MM.1S (cell line): ENCODE data around the gene FAM162A.

Experiments
- EZH2phosphoT487 ChIP-seq: fragments of 300-600 bp; sonication (generic); IDR thresholded peaks from 2 replicates; pipeline ENCODE4 v1.6.1; 2018; ENCODE audit warnings: antibody characterized with exemption, low read length
- TF ChIP-seq, protein P1 (sequence below): fragments of 300-600 bp; sonication (generic); IDR thresholded peaks from 2 replicates; pipeline ENCODE4 v1.5.1; 2016; ENCODE audit warnings: antibody characterized with exemption, low read length, mixed read lengths

DNA sequence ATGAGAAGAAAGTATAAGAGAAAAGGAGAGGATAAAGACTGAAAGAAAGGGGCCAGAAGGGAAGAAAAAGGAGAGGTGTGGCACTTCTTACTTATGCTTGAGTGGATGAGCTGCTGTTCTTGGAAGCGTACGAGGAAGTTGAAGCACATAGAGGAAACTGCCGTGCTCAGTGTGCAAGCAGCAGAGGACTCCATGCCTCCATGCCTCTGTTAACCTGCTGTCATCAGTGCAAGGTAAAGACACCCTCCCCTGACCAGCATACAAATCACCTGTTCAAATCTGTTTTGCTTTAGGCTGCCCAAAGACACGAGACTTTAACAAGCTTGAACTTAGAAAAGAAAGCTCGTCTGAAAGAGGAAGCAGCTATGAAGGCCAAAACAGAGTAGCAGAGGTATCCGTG, 25.5 kb downstream of the FAM162A start:
- TF ChIP-seq, protein P1, sequence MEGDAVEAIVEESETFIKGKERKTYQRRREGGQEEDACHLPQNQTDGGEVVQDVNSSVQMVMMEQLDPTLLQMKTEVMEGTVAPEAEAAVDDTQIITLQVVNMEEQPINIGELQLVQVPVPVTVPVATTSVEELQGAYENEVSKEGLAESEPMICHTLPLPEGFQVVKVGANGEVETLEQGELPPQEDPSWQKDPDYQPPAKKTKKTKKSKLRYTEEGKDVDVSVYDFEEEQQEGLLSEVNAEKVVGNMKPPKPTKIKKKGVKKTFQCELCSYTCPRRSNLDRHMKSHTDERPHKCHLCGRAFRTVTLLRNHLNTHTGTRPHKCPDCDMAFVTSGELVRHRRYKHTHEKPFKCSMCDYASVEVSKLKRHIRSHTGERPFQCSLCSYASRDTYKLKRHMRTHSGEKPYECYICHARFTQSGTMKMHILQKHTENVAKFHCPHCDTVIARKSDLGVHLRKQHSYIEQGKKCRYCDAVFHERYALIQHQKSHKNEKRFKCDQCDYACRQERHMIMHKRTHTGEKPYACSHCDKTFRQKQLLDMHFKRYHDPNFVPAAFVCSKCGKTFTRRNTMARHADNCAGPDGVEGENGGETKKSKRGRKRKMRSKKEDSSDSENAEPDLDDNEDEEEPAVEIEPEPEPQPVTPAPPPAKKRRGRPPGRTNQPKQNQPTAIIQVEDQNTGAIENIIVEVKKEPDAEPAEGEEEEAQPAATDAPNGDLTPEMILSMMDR = no peak
- no peak for TF ChIP-seq EZH2phosphoT487
